ENCODE data around the gene REG1A. TPM values are rescaled to one million over a fixed set of nuclear protein-coding genes. Genes with fewer than 3 reads are reported as not detected.

The REG1A gene, protein sequence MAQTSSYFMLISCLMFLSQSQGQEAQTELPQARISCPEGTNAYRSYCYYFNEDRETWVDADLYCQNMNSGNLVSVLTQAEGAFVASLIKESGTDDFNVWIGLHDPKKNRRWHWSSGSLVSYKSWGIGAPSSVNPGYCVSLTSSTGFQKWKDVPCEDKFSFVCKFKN
- total RNA-seq (not detected), total RNA-seq (0 to 0.17 (median 0) reads per million in 172 experiments)
- polyA plus RNA-seq (2013, experiment 1 of 2) = not detected
- not detected for polyA plus RNA-seq (2013, experiment 2 of 2)

GRCh38 chr2:79120194-79120713, at the start of gene REG1A:
Gene REG1A, plus strand, starts transcription at chr2:79120488. Its CDS starts 374 bp downstream, at chr2:79120862.
- no peaks in the 10 kb centered on the region for H3K27me3 ChIP-seq (ENCODE audit: control insufficient read depth in 1 of 2, insufficient read depth in 2 of 2, low read length in 2 of 2)
- no peaks in the 10 kb centered on the region for H3K36me3 ChIP-seq (ENCODE audit: insufficient read depth, low read length)
- no peaks in the 10 kb centered on the region for H3K9me3 ChIP-seq (ENCODE audit: control insufficient read depth in 1 of 2, insufficient read depth in 1 of 2, low read length in 2 of 2)
- Mint-ChIP-seq H3K4me3 (no peak within 1 kb of the TSS), H3K4me1 (ENCODE audit: low read depth) (no peaks in the 10 kb centered on the region), H3K36me3 (ENCODE audit: low read depth) (no peaks in the 10 kb centered on the region), H3K27me3 (no peaks in the 10 kb centered on the region), H3K9me3 (peaks cover 4% of the 10 kb centered on the region), H3K27ac (no peak within 1 kb of the TSS)
- TF ChIP-seq, protein P1, sequence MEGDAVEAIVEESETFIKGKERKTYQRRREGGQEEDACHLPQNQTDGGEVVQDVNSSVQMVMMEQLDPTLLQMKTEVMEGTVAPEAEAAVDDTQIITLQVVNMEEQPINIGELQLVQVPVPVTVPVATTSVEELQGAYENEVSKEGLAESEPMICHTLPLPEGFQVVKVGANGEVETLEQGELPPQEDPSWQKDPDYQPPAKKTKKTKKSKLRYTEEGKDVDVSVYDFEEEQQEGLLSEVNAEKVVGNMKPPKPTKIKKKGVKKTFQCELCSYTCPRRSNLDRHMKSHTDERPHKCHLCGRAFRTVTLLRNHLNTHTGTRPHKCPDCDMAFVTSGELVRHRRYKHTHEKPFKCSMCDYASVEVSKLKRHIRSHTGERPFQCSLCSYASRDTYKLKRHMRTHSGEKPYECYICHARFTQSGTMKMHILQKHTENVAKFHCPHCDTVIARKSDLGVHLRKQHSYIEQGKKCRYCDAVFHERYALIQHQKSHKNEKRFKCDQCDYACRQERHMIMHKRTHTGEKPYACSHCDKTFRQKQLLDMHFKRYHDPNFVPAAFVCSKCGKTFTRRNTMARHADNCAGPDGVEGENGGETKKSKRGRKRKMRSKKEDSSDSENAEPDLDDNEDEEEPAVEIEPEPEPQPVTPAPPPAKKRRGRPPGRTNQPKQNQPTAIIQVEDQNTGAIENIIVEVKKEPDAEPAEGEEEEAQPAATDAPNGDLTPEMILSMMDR (IDR thresholded peaks at IDR 0.05) = no peak
- DNase-seq = no peak
- no peak for ATAC-seq (ENCODE audit: poor library complexity)
- POLR2A ChIA-PET = no interaction called here
- H3K4me3 ChIP-seq (ENCODE audit: low read length) = no peak within 1 kb of the TSS
- no peak within 1 kb of the TSS for H3K27ac ChIP-seq (ENCODE audit: low read depth in 1 of 2, low read length in 2 of 2)
- H3K4me1 ChIP-seq (ENCODE audit: insufficient read depth, low read length) = no peaks in the 10 kb centered on the region
- intact Hi-C loops (cut with DNase I, micrococcal nuclease) = no loop called here
- CTCF ChIA-PET = no interaction called here

- no peak overlapping the region for H3K4me3 Mint-ChIP-seq
- ChIA-PET POLR2A (no interaction called here), CTCF (no interaction called here)
- no peaks in the 10 kb centered on the region for H3K27me3 Mint-ChIP-seq
- ATAC-seq (ENCODE audit: poor library complexity) (no peak), DNase-seq (no peak)
- H3K9me3 ChIP-seq (ENCODE audit: control insufficient read depth in 1 of 2, insufficient read depth in 1 of 2, low read length in 2 of 2) = peaks cover 0 to 9% of the 10 kb centered on the region in 2 experiments
- intact Hi-C loops (cut with DNase I, micrococcal nuclease) = no loop called here
- no peaks in the 10 kb centered on the region for H3K4me1 Mint-ChIP-seq (ENCODE audit: low read depth)
- no peaks in the 10 kb centered on the region for H3K27me3 ChIP-seq (ENCODE audit: control insufficient read depth in 1 of 2, insufficient read depth in 2 of 2, low read length in 2 of 2)
- H3K36me3 Mint-ChIP-seq (ENCODE audit: low read depth) = no peaks in the 10 kb centered on the region
- H3K9me3 Mint-ChIP-seq = peaks cover 4% of the 10 kb centered on the region
- no peak overlapping the region for H3K4me3 ChIP-seq (ENCODE audit: low read length)
- no peak overlapping the region for H3K27ac ChIP-seq (ENCODE audit: low read depth in 1 of 2, low read length in 2 of 2)
- H3K4me1 ChIP-seq (ENCODE audit: insufficient read depth, low read length) = no peaks in the 10 kb centered on the region
- H3K36me3 ChIP-seq (ENCODE audit: insufficient read depth, low read length) = no peaks in the 10 kb centered on the region
- TF ChIP-seq, protein P1 (IDR thresholded peaks at IDR 0.05) = no peak
- no peak overlapping the region for H3K27ac Mint-ChIP-seq
Observed at GRCh38 chr2:79071078-79071477, 49.2 kb upstream of the REG1A start.

- H3K4me1 ChIP-seq (ENCODE audit: insufficient read depth, low read length) = no peaks in the 10 kb centered on the region
- H3K27ac ChIP-seq (ENCODE audit: low read depth in 1 of 2, low read length in 2 of 2) = no peak overlapping the region
- intact Hi-C loops (cut with DNase I, micrococcal nuclease) = no loop called here
- peaks cover 0 to 5% of the 10 kb centered on the region in 2 experiments for H3K9me3 ChIP-seq (ENCODE audit: control insufficient read depth in 1 of 2, insufficient read depth in 1 of 2, low read length in 2 of 2)
- Mint-ChIP-seq H3K27ac (no peak overlapping the region), H3K4me3 (no peak overlapping the region), H3K9me3 (peaks cover 19% of the 10 kb centered on the region), H3K36me3 (ENCODE audit: low read depth) (no peaks in the 10 kb centered on the region), H3K4me1 (ENCODE audit: low read depth) (no peaks in the 10 kb centered on the region), H3K27me3 (no peaks in the 10 kb centered on the region)
- DNase-seq = no peak
- H3K27me3 ChIP-seq (ENCODE audit: control insufficient read depth in 1 of 2, insufficient read depth in 2 of 2, low read length in 2 of 2) = no peaks in the 10 kb centered on the region
- CTCF ChIA-PET = no interaction called here
- POLR2A ChIA-PET = no interaction called here
- no peak overlapping the region for H3K4me3 ChIP-seq (ENCODE audit: low read length)
- no peak for ATAC-seq (ENCODE audit: poor library complexity)
- TF ChIP-seq, protein P1 (IDR thresholded peaks at IDR 0.05) = no peak
- H3K36me3 ChIP-seq (ENCODE audit: insufficient read depth, low read length) = no peaks in the 10 kb centered on the region
Observed at GRCh38 chr2:79082987-79083386, 37.3 kb upstream of the REG1A start.
